Peyer's patch (tissue), 4 donors: Measurements from ENCODE around the gene SMAD5. TPM values are rescaled to one million over a fixed set of nuclear protein-coding genes. Genes with fewer than 3 reads are reported as not detected.

Experiments used
- DNase-seq, 3 donors: peaks; one replicate each; pipeline ENCODE4 v3.0.0-alpha.2; 2017 to 2019
- H3K27ac ChIP-seq, 4 donors: fragments of 200-600 bp; sonication (generic); one replicate each; pipeline ENCODE4 v1.5.1; 2016 to 2019
- H3K27me3 ChIP-seq, 2 donors: fragments of 200-600 bp; sonication (generic); one replicate each; pipeline ENCODE4 v1.5.1; 2019
- H3K36me3 ChIP-seq, 3 donors: fragments of 200-600 bp; sonication (generic); one replicate each; pipeline ENCODE4 v1.5.1; 2016 to 2019
- H3K4me1 ChIP-seq, 4 donors: fragments of 200-600 bp; sonication (generic); one replicate each; pipeline ENCODE4 v1.5.1; 2016 to 2019
- H3K4me3 ChIP-seq, 4 donors: fragments of 200-600 bp; sonication (generic); 1 replicate in 3 of 4; 2 replicates in 1 of 4; pipeline ENCODE4 v1.5.1; 2016 to 2019; ENCODE audit warnings: mild to moderate bottlenecking in 1 of 4
- H3K9me3 ChIP-seq, 4 donors: fragments of 200-600 bp; sonication (generic); one replicate each; pipeline ENCODE4 v1.5.1; 2016 to 2019; ENCODE audit warnings: mild to moderate bottlenecking in 1 of 4
- CTCF ChIP-seq, 6 experiments: fragments of 450-650 bp in 4 of 6; fragments of 200-600 bp in 2 of 6; sonication (generic) in 1 of 6; IDR thresholded peaks; one replicate each; pipeline ENCODE4 v1.5.1; 2017 to 2019; ENCODE audit warnings: antibody characterized with exemption in 6 of 6, mild to moderate bottlenecking in 3 of 6, moderate library complexity in 1 of 6
- POLR2A ChIP-seq, 2 donors: fragments of 450-650 bp; IDR thresholded peaks; one replicate each; pipeline ENCODE4 v1.5.1; 2017; ENCODE audit warnings: antibody characterized with exemption in 2 of 2, mild to moderate bottlenecking in 2 of 2, moderate library complexity in 2 of 2
- small RNA-seq, 2 donors: library from RNA; depleted of rRNA; stranded (forward); fragments of <200 nt; gene quantifications; one replicate each; pipeline ENCODE3, GENCODE V24; 2016
- total RNA-seq, 4 donors: library from RNA; depleted of rRNA; stranded (reverse); fragments of >200 nt; gene quantifications; one replicate each; pipeline ENCODE4 v1.1.0, GENCODE V29; 2016

SMAD5 gene
- total RNA-seq, 4 donors from 2014 or later = 20.0 to 31.4 (median 23.7) TPM

GRCh38 chr5:136225796-136226195 is 93.2 kb downstream of the SMAD5 start:
- DNase-seq = no peak
- H3K36me3 ChIP-seq = no peaks in the 10 kb centered on the region
- H3K9me3 ChIP-seq = no peaks in the 10 kb centered on the region
- H3K27me3 ChIP-seq = no peaks in the 10 kb centered on the region
- H3K27ac ChIP-seq = no peak overlapping the region
- TF ChIP-seq CTCF (IDR thresholded peaks at IDR 0.05) (no peak), POLR2A (IDR thresholded peaks at IDR 0.05) (no peak)
- H3K4me1 ChIP-seq = peaks cover 0 to 7% (median 0%) of the 10 kb centered on the region in 4 donors
- no peak overlapping the region for H3K4me3 ChIP-seq

GRCh38 chr5:136226401-136226800 is 93.8 kb downstream of the SMAD5 start:
- Histone ChIP-seq H3K36me3 (no peaks in the 10 kb centered on the region), H3K4me1 (peaks cover 0 to 7% (median 0%) of the 10 kb centered on the region in 4 donors), H3K9me3 (no peaks in the 10 kb centered on the region), H3K27ac (no peak overlapping the region), H3K4me3 (no peak overlapping the region), H3K27me3 (no peaks in the 10 kb centered on the region)
- TF ChIP-seq CTCF (IDR thresholded peaks at IDR 0.05) (no peak), POLR2A (IDR thresholded peaks at IDR 0.05) (no peak)
- DNase-seq = no peak

GRCh38 chr5:136228136-136228757 is 95.6 kb downstream of the SMAD5 start:
- TF ChIP-seq CTCF (IDR thresholded peaks at IDR 0.05) = no peak
- no peak for TF ChIP-seq POLR2A (IDR thresholded peaks at IDR 0.05)
- Histone ChIP-seq H3K36me3 (no peaks in the 10 kb centered on the region), H3K9me3 (no peaks in the 10 kb centered on the region), H3K27me3 (no peaks in the 10 kb centered on the region), H3K4me3 (no peak overlapping the region), H3K27ac (no peak overlapping the region), H3K4me1 (peaks cover 0 to 7% (median 0%) of the 10 kb centered on the region in 4 donors)
- DNase-seq = no peak

DNA sequence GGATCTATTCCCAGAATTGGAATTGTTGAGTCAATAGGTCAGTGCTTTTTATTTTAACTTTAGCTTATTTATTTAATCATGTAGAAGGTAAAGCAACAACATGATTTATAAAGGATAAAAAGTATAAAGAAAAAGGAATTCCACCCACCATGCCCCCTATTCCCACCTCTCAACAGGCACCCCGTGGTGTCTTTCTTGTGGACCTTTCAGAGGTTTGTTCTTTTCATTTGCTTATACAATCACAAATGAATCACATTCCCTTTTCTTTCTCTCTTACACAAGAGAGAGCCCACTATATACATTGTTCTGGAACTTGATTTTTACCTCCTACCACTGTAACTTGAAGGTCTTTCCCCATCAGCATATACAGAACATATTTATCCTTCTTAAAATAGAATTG is 97.5 kb downstream of the SMAD5 start:
- H3K4me1 ChIP-seq = peaks cover 0 to 7% (median 0%) of the 10 kb centered on the region in 4 donors
- no peak overlapping the region for H3K4me3 ChIP-seq
- TF ChIP-seq POLR2A (IDR thresholded peaks at IDR 0.05) = no peak
- no peak for TF ChIP-seq CTCF (IDR thresholded peaks at IDR 0.05)
- H3K27ac ChIP-seq = no peak overlapping the region
- H3K36me3 ChIP-seq = no peaks in the 10 kb centered on the region
- DNase-seq = no peak
- no peaks in the 10 kb centered on the region for H3K27me3 ChIP-seq
- H3K9me3 ChIP-seq = no peaks in the 10 kb centered on the region

- DNase-seq = no peak
- H3K36me3 ChIP-seq = no peaks in the 10 kb centered on the region
- no peaks in the 10 kb centered on the region for H3K4me1 ChIP-seq
- H3K27me3 ChIP-seq = no peaks in the 10 kb centered on the region
- H3K27ac ChIP-seq = no peak overlapping the region
- TF ChIP-seq POLR2A (IDR thresholded peaks at IDR 0.05) (no peak), CTCF (IDR thresholded peaks at IDR 0.05) (no peak)
- H3K4me3 ChIP-seq = no peak overlapping the region
- H3K9me3 ChIP-seq = no peaks in the 10 kb centered on the region
Observed at GRCh38 chr5:136232316-136232715, 99.7 kb downstream of the SMAD5 start.

Small RNA genes within 50 kb of the gene (small RNA-seq; reads per million reads assigned to genes)
- gene RF02173 (0 reads per million in 2 donors), gene RF02175 (0 reads per million in 2 donors), gene RF02176 (0 reads per million in 2 donors)

Other genes starting within 250 kb of the SMAD5 start
- gene IL9, start 237.0 kb upstream of the SMAD5 start, total RNA-seq = not detected
- not detected for gene LECT2, start 177.9 kb upstream of the SMAD5 start, total RNA-seq
- 10 to 100 TPM; 17.5 to 56.9 (median 26.3) TPM for gene TGFBI, start 103.9 kb upstream of the SMAD5 start, total RNA-seq
- 10 to 100 TPM in 3 of 4 donors, 1 to 10 TPM in 1; 5.8 to 18.4 (median 15.1) TPM for gene SMIM32, start 60.3 kb downstream of the SMAD5 start, total RNA-seq
- gene TRPC7, start 232.7 kb downstream of the SMAD5 start, total RNA-seq = not detected